Measurements from ENCODE around the gene PRR29.

- TF ChIP-seq, protein P1, sequence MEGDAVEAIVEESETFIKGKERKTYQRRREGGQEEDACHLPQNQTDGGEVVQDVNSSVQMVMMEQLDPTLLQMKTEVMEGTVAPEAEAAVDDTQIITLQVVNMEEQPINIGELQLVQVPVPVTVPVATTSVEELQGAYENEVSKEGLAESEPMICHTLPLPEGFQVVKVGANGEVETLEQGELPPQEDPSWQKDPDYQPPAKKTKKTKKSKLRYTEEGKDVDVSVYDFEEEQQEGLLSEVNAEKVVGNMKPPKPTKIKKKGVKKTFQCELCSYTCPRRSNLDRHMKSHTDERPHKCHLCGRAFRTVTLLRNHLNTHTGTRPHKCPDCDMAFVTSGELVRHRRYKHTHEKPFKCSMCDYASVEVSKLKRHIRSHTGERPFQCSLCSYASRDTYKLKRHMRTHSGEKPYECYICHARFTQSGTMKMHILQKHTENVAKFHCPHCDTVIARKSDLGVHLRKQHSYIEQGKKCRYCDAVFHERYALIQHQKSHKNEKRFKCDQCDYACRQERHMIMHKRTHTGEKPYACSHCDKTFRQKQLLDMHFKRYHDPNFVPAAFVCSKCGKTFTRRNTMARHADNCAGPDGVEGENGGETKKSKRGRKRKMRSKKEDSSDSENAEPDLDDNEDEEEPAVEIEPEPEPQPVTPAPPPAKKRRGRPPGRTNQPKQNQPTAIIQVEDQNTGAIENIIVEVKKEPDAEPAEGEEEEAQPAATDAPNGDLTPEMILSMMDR (IDR thresholded peaks at IDR 0.05): no peak
- TF ChIP-seq POLR2A (IDR thresholded peaks at IDR 0.05): no peak
These were observed 3.8 kb downstream of the PRR29 start for GRCh38 chr17:64001763-64002529.

All from adrenal gland (tissue), 5 donors.